H1 (cell line): ENCODE measurements around the gene CDKN1A.

Experiments
- CTCF ChIP-seq, 3 experiments: IDR thresholded peaks; 1 replicate in 2 of 3; 2 replicates in 1 of 3; pipeline versions ENCODE4 v1.5.1 to v1.6.1; 2011; ENCODE audit warnings: low read length in 3 of 3, mild to moderate bottlenecking in 3 of 3, inconsistent platforms in 2 of 3, low read depth in 1 of 3, moderate library complexity in 1 of 3; ENCODE audit not compliant: insufficient read depth in 1 of 3; ENCODE audit errors: control extremely low read depth in 1 of 3
- EZH2 ChIP-seq: fragments of 200-600 bp; sonication (generic); IDR thresholded peaks from 2 replicates; pipeline ENCODE4 v1.7.1; 2012; ENCODE audit warnings: low read depth, mild to moderate bottlenecking, moderate library complexity, low read length, inconsistent platforms; ENCODE audit not compliant: severe bottlenecking
- GABPA ChIP-seq: IDR thresholded peaks from 2 replicates; pipeline ENCODE4 v1.6.1; 2011; ENCODE audit warnings: mild to moderate bottlenecking, low read length, moderate library complexity, borderline replicate concordance; ENCODE audit not compliant: insufficient read depth
- POLR2A ChIP-seq, 2 experiments: IDR thresholded peaks; 1 replicate in 1 of 2; 2 replicates in 1 of 2; pipeline ENCODE4 v1.6.1; 2011; ENCODE audit warnings: low read depth in 2 of 2, low read length in 2 of 2, mild to moderate bottlenecking in 2 of 2; ENCODE audit errors: control extremely low read depth in 1 of 2
- RXRA ChIP-seq: IDR thresholded peaks from 2 replicates; pipeline ENCODE4 v1.6.1; 2011; ENCODE audit warnings: low read depth, mild to moderate bottlenecking, low read length, moderate library complexity; ENCODE audit not compliant: insufficient read depth
- SUZ12 ChIP-seq: fragments of 200-600 bp; sonication (generic); IDR thresholded peaks from 2 replicates; pipeline ENCODE4 v1.6.1; 2012; ENCODE audit warnings: mild to moderate bottlenecking, inconsistent platforms, low read length, moderate library complexity, mixed read lengths
- ZNF274 ChIP-seq: IDR thresholded peaks from 2 replicates; pipeline ENCODE4 v1.7.0; 2012; ENCODE audit warnings: low read length, borderline replicate concordance; ENCODE audit errors: extremely low read depth

- TF ChIP-seq CTCF (IDR thresholded peaks at IDR 0.05; ENCODE audit: control extremely low read depth in 1 of 3, insufficient read depth in 1 of 3, low read depth in 1 of 3, low read length in 3 of 3) (no peak), RXRA (no peak), EZH2 (no peak), POLR2A (IDR thresholded peaks at IDR 0.05; ENCODE audit: control extremely low read depth in 1 of 2, low read depth in 2 of 2, low read length in 2 of 2) (no peak), SUZ12 (no peak), GABPA (no peak), ZNF274 (no peak)
Measured at GRCh38 chr6:36702656-36703055, 24.1 kb downstream of the CDKN1A start.
